ENCODE data around the gene GRIK4.

GRIK4 gene

GRCh38 chr11:120858740-120859139 is 347.2 kb downstream of the GRIK4 start:
- Histone ChIP-seq H3K4me1 (ENCODE audit: control insufficient read depth, insufficient read depth, low read length) (no peaks in the 10 kb centered on the region), H3K27me3 (ENCODE audit: control insufficient read depth, insufficient read depth, low read length) (no peaks in the 10 kb centered on the region), H3K27ac (ENCODE audit: low read depth, low read length) (no peak overlapping the region), H3K4me3 (ENCODE audit: low read length) (no peak overlapping the region), H3K9ac (ENCODE audit: low read length) (no peak overlapping the region), H3K36me3 (ENCODE audit: control insufficient read depth, insufficient read depth, low read length) (no peaks in the 10 kb centered on the region)

GRCh38 chr11:120859552-120860295 is 348.2 kb downstream of the GRIK4 start:
- Histone ChIP-seq H3K27me3 (ENCODE audit: control insufficient read depth, insufficient read depth, low read length) (no peaks in the 10 kb centered on the region), H3K4me1 (ENCODE audit: control insufficient read depth, insufficient read depth, low read length) (no peaks in the 10 kb centered on the region), H3K27ac (ENCODE audit: low read depth, low read length) (no peak overlapping the region), H3K9ac (ENCODE audit: low read length) (no peak overlapping the region), H3K4me3 (ENCODE audit: low read length) (no peak overlapping the region), H3K36me3 (ENCODE audit: control insufficient read depth, insufficient read depth, low read length) (no peaks in the 10 kb centered on the region)

GRCh38 chr11:120863359-120863758 is 351.8 kb downstream of the GRIK4 start:
- Histone ChIP-seq H3K4me3 (ENCODE audit: low read length) (no peak overlapping the region), H3K27me3 (ENCODE audit: control insufficient read depth, insufficient read depth, low read length) (no peaks in the 10 kb centered on the region), H3K4me1 (ENCODE audit: control insufficient read depth, insufficient read depth, low read length) (no peaks in the 10 kb centered on the region)

GRCh38 chr11:120867024-120867423 is 355.5 kb downstream of the GRIK4 start:
- no peak overlapping the region for H3K9ac ChIP-seq (ENCODE audit: low read length)
- no peak overlapping the region for H3K4me3 ChIP-seq (ENCODE audit: low read length)
- no peaks in the 10 kb centered on the region for H3K4me1 ChIP-seq (ENCODE audit: control insufficient read depth, insufficient read depth, low read length)
- no peak overlapping the region for H3K27ac ChIP-seq (ENCODE audit: low read depth, low read length)
- H3K36me3 ChIP-seq (ENCODE audit: control insufficient read depth, insufficient read depth, low read length) = no peaks in the 10 kb centered on the region
- H3K27me3 ChIP-seq (ENCODE audit: control insufficient read depth, insufficient read depth, low read length) = no peaks in the 10 kb centered on the region

More at GRCh38 chr11:120863359-120863758, 351.8 kb downstream of the GRIK4 start:
- no peak overlapping the region for H3K9ac ChIP-seq (ENCODE audit: low read length)
- no peak overlapping the region for H3K27ac ChIP-seq (ENCODE audit: low read depth, low read length)
- H3K36me3 ChIP-seq (ENCODE audit: control insufficient read depth, insufficient read depth, low read length) = no peaks in the 10 kb centered on the region

- Histone ChIP-seq H3K27ac (ENCODE audit: low read depth, low read length) (no peak overlapping the region), H3K4me1 (ENCODE audit: control insufficient read depth, insufficient read depth, low read length) (no peaks in the 10 kb centered on the region), H3K27me3 (ENCODE audit: control insufficient read depth, insufficient read depth, low read length) (no peaks in the 10 kb centered on the region), H3K36me3 (ENCODE audit: control insufficient read depth, insufficient read depth, low read length) (no peaks in the 10 kb centered on the region), H3K9ac (ENCODE audit: low read length) (no peak overlapping the region), H3K4me3 (ENCODE audit: low read length) (no peak overlapping the region)
Observed at GRCh38 chr11:120867531-120867930, 356.0 kb downstream of the GRIK4 start.

- no peak overlapping the region for H3K27ac ChIP-seq (ENCODE audit: low read depth, low read length)
- H3K36me3 ChIP-seq (ENCODE audit: control insufficient read depth, insufficient read depth, low read length) = no peaks in the 10 kb centered on the region
- H3K27me3 ChIP-seq (ENCODE audit: control insufficient read depth, insufficient read depth, low read length) = no peaks in the 10 kb centered on the region
- H3K4me3 ChIP-seq (ENCODE audit: low read length) = no peak overlapping the region
- no peaks in the 10 kb centered on the region for H3K4me1 ChIP-seq (ENCODE audit: control insufficient read depth, insufficient read depth, low read length)
- no peak overlapping the region for H3K9ac ChIP-seq (ENCODE audit: low read length)
Observed at GRCh38 chr11:120867988-120868387, 356.4 kb downstream of the GRIK4 start.

- no peaks in the 10 kb centered on the region for H3K27me3 ChIP-seq (ENCODE audit: control insufficient read depth, insufficient read depth, low read length)
Observed at GRCh38 chr11:120869097-120869496, 357.5 kb downstream of the GRIK4 start.

GRCh38 chr11:120869516-120870011 is 358.0 kb downstream of the GRIK4 start:
- no peak overlapping the region for H3K4me3 ChIP-seq (ENCODE audit: low read length)
- no peaks in the 10 kb centered on the region for H3K36me3 ChIP-seq (ENCODE audit: control insufficient read depth, insufficient read depth, low read length)
- no peak overlapping the region for H3K27ac ChIP-seq (ENCODE audit: low read depth, low read length)
- no peaks in the 10 kb centered on the region for H3K4me1 ChIP-seq (ENCODE audit: control insufficient read depth, insufficient read depth, low read length)
- no peaks in the 10 kb centered on the region for H3K27me3 ChIP-seq (ENCODE audit: control insufficient read depth, insufficient read depth, low read length)
- H3K9ac ChIP-seq (ENCODE audit: low read length) = no peak overlapping the region

More at GRCh38 chr11:120869097-120869496, 357.5 kb downstream of the GRIK4 start:
- no peaks in the 10 kb centered on the region for H3K36me3 ChIP-seq (ENCODE audit: control insufficient read depth, insufficient read depth, low read length)
- no peak overlapping the region for H3K4me3 ChIP-seq (ENCODE audit: low read length)
- no peak overlapping the region for H3K9ac ChIP-seq (ENCODE audit: low read length)
- H3K27ac ChIP-seq (ENCODE audit: low read depth, low read length) = no peak overlapping the region
- no peaks in the 10 kb centered on the region for H3K4me1 ChIP-seq (ENCODE audit: control insufficient read depth, insufficient read depth, low read length)

- Histone ChIP-seq H3K4me1 (ENCODE audit: control insufficient read depth, insufficient read depth, low read length) (no peaks in the 10 kb centered on the region), H3K9ac (ENCODE audit: low read length) (no peak overlapping the region), H3K36me3 (ENCODE audit: control insufficient read depth, insufficient read depth, low read length) (no peaks in the 10 kb centered on the region), H3K4me3 (ENCODE audit: low read length) (no peak overlapping the region), H3K27me3 (ENCODE audit: control insufficient read depth, insufficient read depth, low read length) (no peaks in the 10 kb centered on the region), H3K27ac (ENCODE audit: low read depth, low read length) (no peak overlapping the region)
Observed at GRCh38 chr11:120871194-120871593, 359.6 kb downstream of the GRIK4 start.

- Histone ChIP-seq H3K9ac (ENCODE audit: low read length) (no peak overlapping the region), H3K36me3 (ENCODE audit: control insufficient read depth, insufficient read depth, low read length) (no peaks in the 10 kb centered on the region), H3K27me3 (ENCODE audit: control insufficient read depth, insufficient read depth, low read length) (no peaks in the 10 kb centered on the region)
Observed at GRCh38 chr11:120871924-120872323, 360.4 kb downstream of the GRIK4 start.

GRCh38 chr11:120873966-120874735 is 362.6 kb downstream of the GRIK4 start:
- Histone ChIP-seq H3K36me3 (ENCODE audit: control insufficient read depth, insufficient read depth, low read length) (no peaks in the 10 kb centered on the region), H3K9ac (ENCODE audit: low read length) (no peak overlapping the region), H3K27me3 (ENCODE audit: control insufficient read depth, insufficient read depth, low read length) (no peaks in the 10 kb centered on the region), H3K27ac (ENCODE audit: low read depth, low read length) (no peak overlapping the region), H3K4me1 (ENCODE audit: control insufficient read depth, insufficient read depth, low read length) (no peaks in the 10 kb centered on the region), H3K4me3 (ENCODE audit: low read length) (no peak overlapping the region)

More at GRCh38 chr11:120871924-120872323, 360.4 kb downstream of the GRIK4 start:
- Histone ChIP-seq H3K4me1 (ENCODE audit: control insufficient read depth, insufficient read depth, low read length) (no peaks in the 10 kb centered on the region), H3K4me3 (ENCODE audit: low read length) (no peak overlapping the region), H3K27ac (ENCODE audit: low read depth, low read length) (no peak overlapping the region)

- Histone ChIP-seq H3K4me1 (ENCODE audit: control insufficient read depth, insufficient read depth, low read length) (no peaks in the 10 kb centered on the region), H3K36me3 (ENCODE audit: control insufficient read depth, insufficient read depth, low read length) (no peaks in the 10 kb centered on the region), H3K4me3 (ENCODE audit: low read length) (no peak overlapping the region), H3K27me3 (ENCODE audit: control insufficient read depth, insufficient read depth, low read length) (no peaks in the 10 kb centered on the region), H3K27ac (ENCODE audit: low read depth, low read length) (no peak overlapping the region), H3K9ac (ENCODE audit: low read length) (no peak overlapping the region)
Observed at GRCh38 chr11:120875986-120876385, 364.4 kb downstream of the GRIK4 start.
